K562 (cell line): ENCODE results near the gene GLIS1. TPM values are rescaled to one million over a fixed set of nuclear protein-coding genes. Genes with fewer than 3 reads are reported as not detected.
A peak's percentile ranks its signal among the peaks of the same experiment; 100 is the strongest.

Experiments
- ARID1B ChIP-seq: fragments of 450-650 bp; IDR thresholded peaks from 2 replicates; pipeline ENCODE4 v1.6.1; 2016; ENCODE audit warnings: antibody characterized with exemption, mild to moderate bottlenecking, inconsistent platforms
- CREB3L1 ChIP-seq: fragments of 450-650 bp; IDR thresholded peaks from 2 replicates; pipeline ENCODE4 v1.6.1; 2014; ENCODE audit warnings: low read depth, mild to moderate bottlenecking, moderate library complexity, borderline replicate concordance
- CTCF ChIP-seq, 3 experiments: IDR thresholded peaks in 2 of 3; conservative IDR thresholded peaks in 1 of 3; 2 replicates each; pipeline ENCODE4 v1.5.1; 2011 to 2012; ENCODE audit warnings: low read length in 3 of 3, mild to moderate bottlenecking in 3 of 3, control low read depth in 2 of 3, improper control_type of control experiment in 1 of 3, inconsistent platforms in 1 of 3, low read depth in 1 of 3, mixed read lengths in 1 of 3, moderate library complexity in 1 of 3; ENCODE audit not compliant: insufficient read depth in 2 of 3
- ELK1 ChIP-seq: sonication (generic); formaldehyde crosslinking; IDR thresholded peaks from 2 replicates; pipeline ENCODE4 v1.8.1; 2022; ENCODE audit warnings: missing genetic modification reagents
- FOXJ3 ChIP-seq: sonication (generic); formaldehyde crosslinking; IDR thresholded peaks from 2 replicates; pipeline ENCODE4 v1.4.0; 2020; ENCODE audit warnings: mild to moderate bottlenecking, missing genetic modification reagents
- FOXP1 ChIP-seq: sonication (generic); formaldehyde crosslinking; IDR thresholded peaks from 2 replicates; pipeline ENCODE4 v1.8.0; 2022; ENCODE audit warnings: mild to moderate bottlenecking, missing genetic modification reagents
- GABPA ChIP-seq: fragments of 200-800 bp; sonication (Bioruptor generic); conservative IDR thresholded peaks from 2 replicates; pipeline ENCODE4 v1.6.1; 2016; ENCODE audit warnings: low read depth, missing genetic modification characterization, missing compliant biosample characterization
- HMG20A ChIP-seq: fragments of 450-650 bp; formaldehyde crosslinking; conservative IDR thresholded peaks from 2 replicates; pipeline ENCODE4 v1.4.0; 2020; ENCODE audit warnings: mild to moderate bottlenecking, mixed read lengths
- KLF1 ChIP-seq: fragments of 450-650 bp; IDR thresholded peaks from 2 replicates; pipeline ENCODE4 v1.6.1; 2016; ENCODE audit warnings: missing genetic modification characterization, missing compliant biosample characterization
- MTA3 ChIP-seq: fragments of 450-650 bp; formaldehyde crosslinking; IDR thresholded peaks from 2 replicates; pipeline ENCODE4 v1.6.1; 2017; ENCODE audit warnings: mild to moderate bottlenecking, borderline replicate concordance
- PHB ChIP-seq: fragments of 250-450 bp; sonication (Bioruptor Pico); IDR thresholded peaks from 2 replicates; pipeline ENCODE4 v1.5.0; 2021
- POLR2AphosphoS5 ChIP-seq: IDR thresholded peaks from 2 replicates; pipeline ENCODE4 v1.6.1; 2011; ENCODE audit warnings: mild to moderate bottlenecking, low read depth, low read length, moderate library complexity; ENCODE audit not compliant: control insufficient read depth, insufficient read depth
- RFX1 ChIP-seq: fragments of 450-650 bp; IDR thresholded peaks from 2 replicates; pipeline ENCODE4 v1.6.1; 2016; ENCODE audit warnings: mild to moderate bottlenecking, moderate library complexity
- SMARCE1 ChIP-seq: fragments of 450-650 bp; IDR thresholded peaks from 2 replicates; pipeline ENCODE4 v1.7.1; 2016; ENCODE audit warnings: mild to moderate bottlenecking
- SRSF1 ChIP-seq: fragments of 200-400 bp; formaldehyde crosslinking; IDR thresholded peaks from 2 replicates; pipeline ENCODE4 v1.6.1; 2017; ENCODE audit warnings: mild to moderate bottlenecking, low read depth, low read length, moderate library complexity
- TEAD2 ChIP-seq: fragments of 450-650 bp; IDR thresholded peaks from 2 replicates; pipeline ENCODE4 v1.6.1; 2016; ENCODE audit warnings: missing genetic modification characterization, control low read depth, missing compliant biosample characterization
- TGIF2 ChIP-seq: sonication (generic); formaldehyde crosslinking; IDR thresholded peaks from 2 replicates; pipeline ENCODE4 v1.8.1; 2022; ENCODE audit warnings: mild to moderate bottlenecking, missing genetic modification reagents, moderate library complexity
- VEZF1 ChIP-seq: fragments of 200-800 bp; sonication (Bioruptor generic); IDR thresholded peaks from 2 replicates; pipeline ENCODE4 v1.6.1; 2017; ENCODE audit warnings: missing genetic modification characterization, missing compliant biosample characterization
- ZBED1 ChIP-seq: IDR thresholded peaks from 2 replicates; pipeline ENCODE4 v1.6.1; 2014
- ZC3H11A ChIP-seq: IDR thresholded peaks from 2 replicates; pipeline ENCODE4 v1.6.1; 2012; ENCODE audit warnings: low read depth, low read length, improper control_type of control experiment
- ZNF184 ChIP-seq: sonication (generic); formaldehyde crosslinking; IDR thresholded peaks from 2 replicates; pipeline ENCODE4 v1.5.0; 2020; ENCODE audit warnings: missing genetic modification reagents
- ZNF277 ChIP-seq: fragments of 250-450 bp; sonication (Bioruptor Pico); IDR thresholded peaks from 2 replicates; pipeline ENCODE4 v1.8.0; 2022; ENCODE audit warnings: inconsistent platforms, mild to moderate bottlenecking, moderate library complexity, borderline replicate concordance
- polyA plus RNA-seq, 8 experiments: library from polyadenylated mRNA; depleted of rRNA in 4 of 8; stranded (reverse) in 5 of 8; unstranded in 3 of 8; fragments of >200 nt; fragmentation: Nextera tagmentation in 2 of 8; fragmentation: Illumina TruSeq in 1 of 8; extraction: Ambion mirVana in 2 of 8; extraction: Trizol in 1 of 8; gene quantifications; 2 replicates each; pipeline versions ENCODE4 v1.2.1 to v1.2.3, GENCODE V29; 2011 to 2014; ENCODE audit warnings: inconsistent platforms in 1 of 8, missing spikeins in 1 of 8
- total RNA-seq, 7 experiments: library from RNA; depleted of rRNA in 6 of 7; stranded (reverse); fragments of >200 nt in 6 of 7; fragmentation: Illumina TruSeq in 2 of 7; extraction: Trizol in 2 of 7; gene quantifications; 2 replicates each; pipeline versions ENCODE4 v1.2.1 to v1.2.3, GENCODE V29; 2011 to 2021; ENCODE audit warnings: low replicate concordance in 1 of 7

The GLIS1 gene
- total and polyA plus RNA-seq, 9 of the 15 experiments (the other 6 are each of a cell fraction or from before 2014, with no cell fraction given) = not detected

- TF ChIP-seq ZNF277 (CRISPR knock-in tag) (no peak), PHB (CRISPR knock-in tag) (no peak), ZC3H11A (no peak), CTCF (IDR thresholded peaks at IDR 0.05 in 2 of 3, conservative IDR thresholded peaks at IDR 0.05 in 1 of 3; ENCODE audit: insufficient read depth in 2 of 3, low read depth in 1 of 3, low read length in 3 of 3) (no peak), ELK1 (no peak), TEAD2 (tag) (no peak), MTA3 (no peak), VEZF1 (CRISPR knock-in tag) (no peak), TGIF2 (no peak), ARID1B (peak; percentile 81), SMARCE1 (peak; percentile 75; the same call in 1 of the 2 replicates), GABPA (tag) (no peak), RFX1 (no peak), SRSF1 (no peak), POLR2AphosphoS5 (no peak), ZNF184 (CRISPR knock-in tag) (no peak), HMG20A (CRISPR knock-in tag) (no peak), ZBED1 (no peak), FOXJ3 (no peak), KLF1 (tag) (no peak), FOXP1 (CRISPR knock-in tag) (no peak), CREB3L1 (no peak)
Observed at GRCh38 chr1:53568540-53568939, 170.4 kb downstream of the GLIS1 start (continued).
